HepG2 (cell line): ENCODE results near the gene TMEM100.

Experiments used
- ELF3 ChIP-seq: IDR thresholded peaks from 2 replicates; pipeline ENCODE4 v1.6.1; 2016; ENCODE audit warnings: missing genetic modification reagents, missing compliant biosample characterization
- RAD21 ChIP-seq: fragments of 450-650 bp; formaldehyde crosslinking; IDR thresholded peaks from 2 replicates; pipeline ENCODE4 v1.5.0; 2020; ENCODE audit warnings: mild to moderate bottlenecking

DNA sequence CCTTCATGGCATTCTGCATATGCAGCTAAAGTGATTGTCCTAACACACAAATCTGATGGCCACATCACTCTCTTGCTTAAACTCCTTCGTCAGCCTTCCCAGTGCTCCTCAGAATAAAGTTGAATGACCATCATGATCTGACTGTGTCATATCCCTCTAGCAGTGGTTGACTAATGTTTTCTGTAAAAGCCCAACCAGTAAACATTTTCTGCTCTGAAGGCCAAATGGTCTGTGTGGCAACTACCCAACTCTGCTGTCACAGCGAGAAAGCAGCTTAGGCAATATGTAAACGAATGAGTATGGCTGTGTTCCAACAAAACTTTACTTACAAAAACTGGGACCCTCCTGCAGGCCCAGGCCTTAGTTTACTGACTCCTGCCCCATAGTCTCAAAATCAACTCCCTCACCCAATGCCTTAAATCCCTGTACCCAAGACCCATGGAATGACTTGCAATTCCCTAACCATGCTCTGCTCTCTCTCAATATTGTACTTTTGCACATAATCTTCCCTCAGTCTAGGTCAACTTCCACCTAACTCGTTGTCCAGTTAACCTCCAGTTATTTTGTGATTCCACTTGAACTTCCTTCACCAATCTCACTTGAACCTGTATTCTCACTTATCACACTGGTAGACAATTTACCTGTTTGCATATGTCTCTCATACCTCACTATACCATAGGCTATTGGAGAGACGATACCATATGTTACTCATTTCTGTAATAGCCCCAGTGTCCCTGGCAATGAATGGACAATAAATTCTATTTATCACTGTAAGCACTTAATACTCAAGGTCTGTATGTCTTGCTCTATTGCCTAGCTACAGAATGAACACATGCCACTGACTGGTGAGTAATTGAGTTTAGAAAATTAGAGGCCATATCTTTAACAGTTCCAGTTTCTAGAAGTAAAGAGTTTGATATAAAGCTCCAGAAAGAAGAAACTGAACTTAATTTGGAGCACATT is 29.1 kb downstream of the TMEM100 start:
- no peak for TF ChIP-seq ELF3 (CRISPR knock-in tag)
- TF ChIP-seq RAD21 (CRISPR knock-in tag): no peak
